Transverse colon (tissue), 4 donors: Measurements from ENCODE around the gene ZNF583. TPM values are rescaled to one million over a fixed set of nuclear protein-coding genes. Genes with fewer than 3 reads are reported as not detected.

ENCODE experiments used
- DNase-seq: peaks from one replicate; pipeline ENCODE4 v3.0.0-alpha.2; 2019
- H3K27ac ChIP-seq, 4 donors: fragments of 200-600 bp; sonication (generic); 2 replicates each; pipeline ENCODE4 v1.5.1; 2016 to 2018; ENCODE audit warnings: inconsistent platforms in 4 of 4
- H3K27me3 ChIP-seq: fragments of 200-600 bp; sonication (generic); 2 replicates; pipeline ENCODE4 v1.5.1; 2017; ENCODE audit warnings: inconsistent platforms
- H3K36me3 ChIP-seq, 4 donors: fragments of 200-600 bp; sonication (generic); 2 replicates each; pipeline ENCODE4 v1.5.1; 2017 to 2019; ENCODE audit warnings: inconsistent platforms in 4 of 4
- H3K4me1 ChIP-seq, 4 donors: fragments of 200-600 bp; sonication (generic); 2 replicates each; pipeline ENCODE4 v1.5.1; 2017 to 2020; ENCODE audit warnings: inconsistent platforms in 4 of 4
- H3K4me3 ChIP-seq, 4 donors: fragments of 200-600 bp; sonication (generic); 1 replicate in 1 of 4; 2 replicates in 3 of 4; pipeline versions ENCODE4 v1.5.1 to v1.6.1; 2017 to 2019; ENCODE audit warnings: inconsistent platforms in 4 of 4
- H3K9me3 ChIP-seq, 2 donors: fragments of 200-600 bp; sonication (generic); 2 replicates each; pipeline ENCODE4 v1.5.1; 2017 to 2019; ENCODE audit warnings: inconsistent platforms in 2 of 2
- CTCF ChIP-seq, 5 experiments: fragments of 200-600 bp in 3 of 5; fragments of 450-650 bp in 2 of 5; sonication (generic) in 3 of 5; IDR thresholded peaks; 1 replicate in 2 of 5; 2 replicates in 3 of 5; pipeline ENCODE4 v1.5.1; 2016 to 2017; ENCODE audit warnings: antibody characterized with exemption in 5 of 5, inconsistent platforms in 3 of 5, mild to moderate bottlenecking in 2 of 5, moderate library complexity in 1 of 5
- EP300 ChIP-seq: sonication (generic); formaldehyde crosslinking; IDR thresholded peaks from one replicate; pipeline ENCODE4 v1.6.1; 2017; ENCODE audit warnings: antibody characterized with exemption, low read depth
- POLR2A ChIP-seq: fragments of 450-650 bp; IDR thresholded peaks from one replicate; pipeline ENCODE4 v1.6.1; 2016; ENCODE audit warnings: antibody characterized with exemption, mild to moderate bottlenecking, moderate library complexity
- POLR2AphosphoS5 ChIP-seq, 3 donors: sonication (generic); formaldehyde crosslinking; IDR thresholded peaks; one replicate each; pipeline ENCODE4 v1.6.1; 2016; ENCODE audit warnings: antibody characterized with exemption in 3 of 3
- WGBS, 2 donors: methylation state at CpG; one replicate each; pipeline ENCODE4 v1.1.5; 2018; ENCODE audit warnings: low coverage in 1 of 2; 5-methylcytosine and 5-hydroxymethylcytosine counted together
- in situ Hi-C, 4 donors: fragments of 200-750 bp; cut with MboI; loops; one replicate each; pipeline versions ENCODE4 v1.15.0 to v1.15.1; 2017; ENCODE audit warnings: low sequenced_read_pairs in 3 of 4, low pct_ligation_motif_present in 1 of 4, low pct_unique_long_range_greater_than_20kb in 1 of 4
- intact Hi-C: fragments of 100-400 bp; cut with DNase I; formaldehyde crosslinking; loops from one replicate; pipeline ENCODE4 v1.15.1; 2023; ENCODE audit warnings: low total_unique reads
- total RNA-seq, 4 donors: library from RNA; depleted of rRNA; stranded (reverse); fragments of >200 nt; gene quantifications; one replicate each; pipeline ENCODE4 v1.1.0, GENCODE V29; 2016

The ZNF583 gene
- total RNA-seq, 4 donors from 2014 or later, result 3.3 to 4.1 (median 3.5) TPM

DNA sequence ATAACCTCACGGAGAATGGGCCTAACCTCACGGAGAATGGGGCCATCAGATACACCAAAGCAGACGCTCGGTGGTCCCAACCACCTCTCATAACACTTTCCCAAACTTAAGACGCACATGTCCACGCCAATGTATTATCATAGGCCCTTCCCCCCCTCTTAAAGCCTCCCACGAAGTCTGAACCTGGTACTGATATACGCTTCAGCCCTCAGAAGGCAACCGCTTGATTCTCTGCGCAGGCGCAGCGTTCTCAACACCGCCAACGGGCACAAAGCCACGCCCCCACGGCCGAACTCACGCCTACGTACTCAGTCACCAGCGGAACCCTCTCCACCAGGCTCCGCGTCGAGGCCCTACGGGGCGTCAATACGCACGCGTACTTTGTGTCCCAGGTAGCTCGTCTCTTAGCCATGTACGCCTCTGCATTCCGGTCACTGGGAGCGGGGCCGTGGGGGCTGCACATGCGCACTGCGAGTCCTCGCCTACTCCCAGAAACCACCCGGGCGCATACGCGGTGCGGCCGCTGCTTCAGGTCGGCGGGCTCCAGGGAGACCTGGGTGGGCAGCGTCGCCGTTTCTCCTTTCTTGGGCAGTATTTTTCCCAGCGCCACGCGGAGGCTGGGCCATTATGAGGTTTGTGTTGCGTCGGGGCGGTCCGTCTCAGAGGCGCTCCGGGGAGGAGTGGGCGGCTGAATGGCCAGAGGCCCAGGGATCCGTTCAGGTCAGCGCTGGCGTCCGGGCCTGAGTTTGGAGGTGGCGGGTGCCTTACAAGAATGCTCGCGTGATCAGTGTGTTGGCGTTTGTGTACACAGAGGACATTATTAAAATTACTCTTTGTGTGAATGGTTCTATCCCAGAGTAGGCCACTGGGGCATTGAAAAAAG is 36.1 kb upstream of the ZNF583 start:
- Histone ChIP-seq H3K4me1 (peaks cover 0 to 11% (median 4%) of the 10 kb centered on the region in 4 donors), H3K9me3 (no peaks in the 10 kb centered on the region), H3K4me3 (peak overlapping the region; percentile 38 to 63 (median 56)), H3K36me3 (peaks cover 0 to 3% (median under 1%) of the 10 kb centered on the region in 4 donors), H3K27ac (peak overlapping the region; percentile 79 to 88 (median 81)), H3K27me3 (no peaks in the 10 kb centered on the region)
- DNase-seq, result peak; percentile 85
- WGBS, 2 donors, result 18 to 80% methylated on average over 1 to 65 of the region's 65 CpGs
- TF ChIP-seq POLR2A (peak; percentile 52), POLR2AphosphoS5 (IDR thresholded peaks at IDR 0.05) (peak in 2 of 3 donors; percentile 14 to 45), EP300 (no peak), CTCF (IDR thresholded peaks at IDR 0.05) (peak in 1 of 5 experiments; percentile 13)
- in situ Hi-C loops, result no loop called here
- intact Hi-C loops, result loop anchor here (10.0 kb wide), 1 partner anchor 1713 kb away; no protein-coding TSS in a partner anchor

DNA sequence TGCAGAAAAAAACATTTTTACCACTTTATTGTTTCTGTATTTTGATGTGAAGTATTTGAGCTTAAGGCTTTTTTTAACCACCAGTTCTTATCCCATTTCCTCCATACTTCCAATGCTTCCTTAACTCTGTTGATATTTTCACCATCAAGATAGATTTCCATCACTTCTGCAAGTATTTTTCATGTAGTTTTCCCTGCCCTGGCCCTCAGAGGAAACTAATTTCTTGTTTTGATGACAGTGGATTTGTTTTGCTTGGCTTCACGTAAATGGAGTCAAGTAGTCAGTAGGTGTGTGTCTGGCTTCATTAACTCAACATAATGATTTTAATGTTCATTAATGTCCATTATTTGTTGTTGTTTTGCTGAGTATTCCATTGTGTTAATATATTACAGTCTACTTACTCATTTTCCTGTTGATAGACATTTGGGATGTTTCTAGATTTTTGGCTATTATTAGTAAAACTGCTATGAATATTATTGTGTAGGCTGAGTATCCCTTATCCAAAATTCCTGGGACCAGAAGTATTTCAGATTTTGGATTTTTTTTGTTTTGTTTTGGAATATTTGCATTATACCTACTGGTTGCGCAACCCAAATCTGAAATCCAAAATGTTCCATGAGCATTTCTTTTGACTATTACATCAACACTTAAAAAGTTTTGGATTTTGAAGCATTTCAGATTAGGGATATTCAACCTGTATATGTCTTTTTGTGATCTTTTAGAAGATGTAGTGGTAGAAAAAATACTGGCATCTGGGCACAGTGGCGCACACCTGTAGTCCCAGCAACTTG is 34.1 kb upstream of the ZNF583 start:
- TF ChIP-seq POLR2AphosphoS5 (IDR thresholded peaks at IDR 0.05) (no peak), EP300 (no peak), POLR2A (no peak), CTCF (IDR thresholded peaks at IDR 0.05) (no peak)
- Histone ChIP-seq H3K36me3 (peaks cover 0 to 23% (median 10%) of the 10 kb centered on the region in 4 donors), H3K27me3 (no peaks in the 10 kb centered on the region), H3K9me3 (peaks cover 0 to 12% of the 10 kb centered on the region in 2 donors), H3K4me3 (no peak overlapping the region), H3K27ac (no peak overlapping the region), H3K4me1 (peaks cover 0 to 11% (median 4%) of the 10 kb centered on the region in 4 donors)
- intact Hi-C loops (loop anchor here (10.0 kb wide), 1 partner anchor 1715 kb away; no protein-coding TSS in a partner anchor), in situ Hi-C loops (no loop called here)
- no peak for DNase-seq
- 86 to 96% methylated on average over 2 to 3 of the region's 3 CpGs for WGBS, 2 donors

DNA sequence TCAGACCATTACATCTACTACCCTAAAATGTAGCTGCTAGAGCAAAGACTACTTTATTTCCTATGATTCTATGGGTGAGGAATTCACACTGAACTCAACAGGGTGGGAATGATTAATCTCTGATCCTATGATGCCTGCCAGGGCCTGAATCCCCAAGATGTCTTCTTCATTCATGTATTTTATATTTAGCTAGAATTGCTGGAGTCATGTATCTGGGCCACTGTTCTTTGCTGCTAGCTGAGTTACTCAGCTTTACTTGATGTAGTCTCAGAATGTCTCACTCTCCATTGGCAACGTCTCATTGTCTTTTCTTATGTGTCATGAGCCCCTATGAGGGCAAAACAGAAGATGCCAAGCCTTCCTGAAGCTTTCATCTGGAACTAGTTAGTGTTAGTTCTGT is 31.9 kb upstream of the ZNF583 start:
- Histone ChIP-seq H3K36me3 (peaks cover 0 to 42% (median 21%) of the 10 kb centered on the region in 4 donors), H3K27me3 (no peaks in the 10 kb centered on the region), H3K27ac (no peak overlapping the region), H3K4me1 (peaks cover 0 to 11% (median 4%) of the 10 kb centered on the region in 4 donors), H3K4me3 (no peak overlapping the region), H3K9me3 (peaks cover 8 to 32% of the 10 kb centered on the region in 2 donors)
- intact Hi-C loops, result no loop called here
- in situ Hi-C loops, result no loop called here
- no peak for DNase-seq
- TF ChIP-seq CTCF (IDR thresholded peaks at IDR 0.05), result no peak
- WGBS, 2 donors, result 62% methylated on average over 1 of the region's 1 CpG; no CpG with 5 or more reads in 1 of the 2 donors
